Fibroblast of pulmonary artery (primary cell): Measurements from ENCODE around the gene ELMO1.

Source experiments
- DNase-seq: peaks from one replicate; pipeline ENCODE4 v3.0.0-alpha.2; 2010; ENCODE audit warnings: low read depth
- H3K4me3 ChIP-seq: replicated peaks from 2 replicates; pipeline ENCODE4 v1.5.1; 2011; ENCODE audit warnings: low read depth, mild to moderate bottlenecking, control low read depth, low read length, moderate library complexity
- CTCF ChIP-seq: IDR thresholded peaks from 2 replicates; pipeline ENCODE4 v1.5.1; 2011; ENCODE audit warnings: mild to moderate bottlenecking, control low read depth, low read length, inconsistent platforms; ENCODE audit errors: missing control alignments

The ELMO1 gene

GRCh38 chr7:37245590-37245989, 203.1 kb downstream of the ELMO1 start:
- DNase-seq: no peak
- no peak overlapping the region for H3K4me3 ChIP-seq
- TF ChIP-seq CTCF: no peak

DNA sequence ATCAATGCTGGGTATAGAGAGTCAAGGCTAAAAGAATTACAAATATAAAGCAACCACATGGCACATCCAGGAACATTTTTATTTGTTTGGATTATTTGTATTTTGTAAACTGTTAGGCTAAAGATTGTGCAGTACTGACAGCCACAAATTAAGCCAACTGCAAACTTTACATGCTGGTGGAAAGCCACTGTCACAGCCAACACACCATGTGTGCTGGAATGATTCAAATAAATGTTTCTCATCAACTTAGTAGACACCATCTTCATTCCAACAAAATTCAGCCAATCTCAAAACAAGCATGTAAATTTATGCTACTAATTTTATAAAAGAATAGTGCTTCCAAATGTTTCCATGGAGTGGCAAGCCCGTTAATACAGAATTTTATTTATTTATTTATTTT, 211.8 kb downstream of the ELMO1 start:
- DNase-seq: no peak
- H3K4me3 ChIP-seq: no peak overlapping the region
- TF ChIP-seq CTCF: no peak

- DNase-seq: no peak
- TF ChIP-seq CTCF: no peak
These were observed 212.9 kb downstream of the ELMO1 start for GRCh38 chr7:37235813-37236212.

GRCh38 chr7:37234928-37235327, 213.7 kb downstream of the ELMO1 start:
- peak; percentile 34 for TF ChIP-seq CTCF
- DNase-seq: peak; percentile 15
- no peak overlapping the region for H3K4me3 ChIP-seq

More at GRCh38 chr7:37235813-37236212, 212.9 kb downstream of the ELMO1 start:
- no peak overlapping the region for H3K4me3 ChIP-seq

DNA sequence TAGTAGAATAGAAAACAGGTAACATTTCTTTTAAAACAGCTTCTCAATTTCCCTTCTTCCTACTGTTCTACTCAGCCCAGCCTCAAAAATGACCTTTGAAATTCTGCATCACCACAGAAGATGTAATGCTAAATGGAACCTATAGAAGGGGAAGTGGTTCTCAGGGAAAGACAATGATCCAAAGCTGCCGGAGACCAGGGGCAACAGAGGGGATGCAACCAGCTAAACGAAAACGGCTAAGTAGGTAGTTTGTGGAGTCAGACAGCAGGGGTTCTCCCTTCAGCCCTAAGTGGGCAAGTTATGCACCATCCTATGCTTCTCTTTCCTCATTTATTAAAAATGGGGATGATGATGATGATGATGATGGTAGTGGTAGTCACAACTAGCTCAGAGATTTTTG, 214.3 kb downstream of the ELMO1 start:
- no peak for TF ChIP-seq CTCF

GRCh38 chr7:37231613-37232012, 217.1 kb downstream of the ELMO1 start:
- DNase-seq: no peak
- H3K4me3 ChIP-seq: no peak overlapping the region
- TF ChIP-seq CTCF: no peak

More for the DNA sequence above, 214.3 kb downstream of the ELMO1 start:
- no peak for DNase-seq
- no peak overlapping the region for H3K4me3 ChIP-seq

DNA sequence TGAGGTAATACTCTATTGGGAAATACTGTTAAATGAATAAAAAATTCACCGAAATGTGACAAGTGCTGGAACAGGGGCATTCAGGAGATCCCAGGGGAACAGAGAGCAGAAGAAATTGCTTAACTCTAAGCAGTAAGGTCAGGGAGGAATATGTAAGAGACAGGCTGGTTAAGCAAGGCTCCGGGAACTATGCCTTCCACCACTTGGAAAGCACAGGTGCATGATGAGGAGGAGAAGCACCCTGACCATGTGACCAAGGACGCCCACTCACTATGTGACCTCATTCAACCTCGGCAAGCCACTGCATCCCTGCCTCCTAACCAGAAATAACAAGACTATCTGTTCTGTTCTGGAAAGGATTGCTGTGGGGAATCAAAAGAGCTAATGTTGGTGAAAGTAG, 218.4 kb downstream of the ELMO1 start:
- no peak for TF ChIP-seq CTCF
- no peak overlapping the region for H3K4me3 ChIP-seq
- DNase-seq: no peak
